HuH-7 (cell line): ENCODE data around the gene WT1.
"Not testable (repeated sequence)": the region's sequence is repeated elsewhere in the genome, so short reads cannot be mapped to it uniquely, and the experiment has no call there.

Source experiments
- DNase-seq: peaks from one replicate; pipeline ENCODE4 v3.0.0; 2011; ENCODE audit warnings: low spot score

Gene WT1

GRCh38 chr11:32435511-32435941 is at the start of gene WT1:
TSS of gene WT1 (minus strand) at chr11:32435539.
- no peak for DNase-seq

- DNase-seq = no peak
Observed at GRCh38 chr11:32479291-32479690, 44.0 kb upstream of the WT1 start.

GRCh38 chr11:32478277-32478731 is 43.0 kb upstream of the WT1 start:
- DNase-seq = no peak

GRCh38 chr11:32473282-32473909 is 38.1 kb upstream of the WT1 start:
- no peak for DNase-seq

- no peak for DNase-seq
Observed at GRCh38 chr11:32472226-32472625, 36.9 kb upstream of the WT1 start.

- not testable (repeated sequence) for DNase-seq
Observed at GRCh38 chr11:32471544-32471943, 36.2 kb upstream of the WT1 start.

- no peak for DNase-seq
Observed at GRCh38 chr11:32469791-32470190, 34.5 kb upstream of the WT1 start.

- DNase-seq = no peak
Observed at GRCh38 chr11:32466279-32466915, 31.1 kb upstream of the WT1 start.

GRCh38 chr11:32464078-32464477 is 28.7 kb upstream of the WT1 start:
- no peak for DNase-seq

GRCh38 chr11:32462011-32462690 is 26.8 kb upstream of the WT1 start:
- DNase-seq = no peak

- no peak for DNase-seq
Observed at GRCh38 chr11:32456864-32457263, 21.5 kb upstream of the WT1 start.

- no peak for DNase-seq
Observed at GRCh38 chr11:32454993-32455392, 19.7 kb upstream of the WT1 start.

GRCh38 chr11:32451808-32452207 is 16.5 kb upstream of the WT1 start:
- DNase-seq = no peak

GRCh38 chr11:32450372-32450771 is 15.0 kb upstream of the WT1 start:
- DNase-seq = no peak

- no peak for DNase-seq
Observed at GRCh38 chr11:32448232-32448631, 12.9 kb upstream of the WT1 start.

GRCh38 chr11:32447252-32447651 is 11.9 kb upstream of the WT1 start:
- no peak for DNase-seq

- no peak for DNase-seq
Observed at GRCh38 chr11:32446227-32446626, 10.9 kb upstream of the WT1 start.

- no peak for DNase-seq
Observed at GRCh38 chr11:32444186-32444585, 8.8 kb upstream of the WT1 start.

GRCh38 chr11:32440916-32441315 is 5.6 kb upstream of the WT1 start:
- DNase-seq = no peak

GRCh38 chr11:32440312-32440908 is 5.1 kb upstream of the WT1 start:
- DNase-seq = no peak

GRCh38 chr11:32439501-32440210 is 4.3 kb upstream of the WT1 start:
- no peak for DNase-seq

- no peak for DNase-seq
Observed at GRCh38 chr11:32438866-32439489, 3.6 kb upstream of the WT1 start.
